Embryonic facial prominence (tissue), 1 donor: ENCODE results near the gene B4GALT2.
A peak's percentile ranks its signal among the peaks of the same experiment; 100 is the strongest.

Experiments
- DNase-seq: peaks from one replicate; pipeline ENCODE4 v3.0.0-alpha.2; 2016; ENCODE audit errors: extremely low spot score

The B4GALT2 gene

DNA sequence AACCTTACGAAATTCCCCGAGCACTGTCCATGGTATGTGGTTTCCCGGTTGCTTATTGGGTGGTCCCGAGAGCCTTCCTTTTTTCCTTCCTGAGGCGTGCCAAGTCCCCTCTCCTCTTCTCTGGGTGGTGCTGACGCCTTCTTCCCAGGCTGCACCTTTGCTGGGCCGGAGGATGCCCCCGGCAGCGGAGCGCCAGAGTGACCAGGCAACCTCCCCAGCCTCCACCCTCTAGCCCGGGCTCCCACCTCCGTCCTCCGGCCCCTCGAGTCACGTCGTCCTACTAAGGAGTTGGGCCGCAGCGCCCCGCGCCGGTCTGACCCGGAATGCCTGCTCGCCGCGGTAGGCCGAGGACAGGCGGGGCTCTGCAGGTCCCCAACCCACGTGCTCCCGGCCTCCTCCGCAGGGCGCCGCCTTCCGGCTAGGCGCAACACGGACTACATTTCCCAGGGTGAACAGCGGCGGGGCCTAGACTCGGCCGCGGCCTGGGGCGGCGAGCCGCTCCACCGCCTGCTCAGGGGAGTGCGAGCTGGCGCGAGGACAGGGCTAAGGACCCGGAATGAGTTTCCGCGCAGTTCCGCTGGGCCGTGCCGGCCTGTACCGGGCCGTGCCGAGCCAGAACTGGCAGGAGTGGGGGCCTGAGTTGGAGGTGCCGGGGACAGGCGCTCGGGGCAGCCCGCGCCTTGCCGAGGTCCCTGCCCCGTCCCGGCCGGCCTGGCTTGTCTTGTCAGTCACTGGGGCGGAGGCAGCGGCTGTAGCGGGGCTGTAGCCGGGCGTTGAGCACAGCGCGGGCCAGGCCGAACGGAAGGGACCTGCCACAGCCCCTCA lies 32.6 kb upstream of the B4GALT2 start, which contains the start of gene IPO13:
TSS of gene IPO13 (plus strand) at position 715 of the 825 bp plus-strand sequence. CDS start 651 bp downstream, outside the sequence.
- DNase-seq: peak; percentile 92

DNA sequence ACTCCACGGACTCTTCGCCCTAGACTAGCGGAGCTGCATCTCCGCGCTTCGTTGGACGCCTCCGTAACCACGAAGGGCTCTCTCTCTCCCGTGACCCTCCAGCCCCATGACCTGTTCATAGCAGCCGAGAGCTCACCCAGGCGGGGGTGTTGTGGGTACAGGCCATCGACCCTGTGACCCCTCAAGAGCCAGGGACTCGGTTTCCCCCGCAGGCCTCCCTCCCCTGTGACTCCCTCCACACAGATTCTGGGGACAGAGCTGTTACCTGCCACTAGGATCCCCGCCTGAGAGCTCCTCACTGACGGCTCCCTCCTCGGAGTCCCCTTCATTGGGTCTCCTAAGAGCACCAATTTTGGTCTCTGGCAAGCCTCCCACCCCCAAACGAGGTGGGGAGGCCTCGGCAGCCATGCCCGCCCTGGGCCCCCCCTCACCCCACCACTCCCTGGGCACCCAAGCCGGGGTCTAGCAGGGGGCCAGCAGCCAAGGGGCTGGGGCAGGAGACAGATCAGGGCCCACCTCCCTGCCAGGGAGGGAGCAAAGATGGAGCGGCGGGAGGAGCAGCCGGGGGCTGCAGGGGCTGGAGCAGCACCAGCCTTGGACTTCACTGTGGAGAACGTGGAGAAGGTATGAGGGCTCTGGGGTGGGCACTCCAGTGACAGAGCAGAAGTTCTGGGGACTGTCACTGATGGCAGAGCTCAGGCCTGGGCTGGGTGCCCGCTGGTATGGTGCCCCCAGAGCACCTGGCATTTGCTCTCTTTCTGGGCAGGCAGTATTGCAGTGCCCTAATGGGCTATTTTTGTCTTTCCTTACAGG lies 31.7 kb upstream of the B4GALT2 start:
- DNase-seq: no peak

DNA sequence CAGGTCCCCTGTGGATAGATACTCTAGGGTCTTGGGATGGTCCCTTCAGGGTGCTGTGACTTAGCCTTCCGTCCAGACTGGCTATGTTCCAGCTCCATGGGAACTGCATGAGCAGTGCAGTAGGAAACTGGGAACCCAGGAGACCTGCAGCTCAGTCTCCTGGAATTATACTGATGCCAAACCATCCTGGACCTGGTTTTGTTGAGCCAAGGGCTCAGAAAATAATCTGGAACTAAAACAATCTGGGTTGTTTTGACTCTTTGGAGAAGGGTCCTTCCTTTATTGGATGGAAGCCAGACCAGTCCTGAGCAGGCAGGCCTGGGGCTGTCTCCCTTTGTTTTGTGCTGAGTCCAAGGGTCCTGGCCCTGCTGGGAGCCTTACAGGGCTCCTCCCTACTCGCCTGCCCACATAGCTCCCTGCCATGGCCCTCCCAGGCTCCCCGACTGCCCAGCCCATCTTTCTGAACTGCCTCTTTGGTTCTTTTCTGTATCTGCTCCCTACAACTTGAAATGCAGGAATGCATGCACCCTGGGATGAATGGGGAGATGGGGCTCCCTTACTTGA lies 31.1 kb upstream of the B4GALT2 start:
- no peak for DNase-seq

DNA sequence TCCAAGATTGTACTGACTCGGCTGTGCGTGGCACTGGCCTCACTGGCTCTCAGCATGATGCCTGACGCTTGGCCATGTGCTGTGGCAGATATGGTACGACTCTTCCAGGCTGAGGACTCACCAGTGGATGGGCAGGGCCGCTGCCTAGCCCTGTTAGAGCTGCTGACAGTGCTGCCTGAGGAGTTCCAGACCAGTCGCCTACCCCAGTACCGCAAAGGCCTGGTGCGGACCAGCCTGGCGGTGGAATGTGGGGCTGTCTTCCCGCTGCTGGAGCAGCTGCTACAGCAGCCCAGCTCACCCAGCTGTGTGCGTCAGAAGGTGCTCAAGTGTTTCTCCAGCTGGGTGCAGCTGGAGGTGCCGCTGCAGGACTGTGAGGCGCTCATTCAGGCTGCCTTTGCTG lies 29.3 kb upstream of the B4GALT2 start:
- DNase-seq: no peak

DNA sequence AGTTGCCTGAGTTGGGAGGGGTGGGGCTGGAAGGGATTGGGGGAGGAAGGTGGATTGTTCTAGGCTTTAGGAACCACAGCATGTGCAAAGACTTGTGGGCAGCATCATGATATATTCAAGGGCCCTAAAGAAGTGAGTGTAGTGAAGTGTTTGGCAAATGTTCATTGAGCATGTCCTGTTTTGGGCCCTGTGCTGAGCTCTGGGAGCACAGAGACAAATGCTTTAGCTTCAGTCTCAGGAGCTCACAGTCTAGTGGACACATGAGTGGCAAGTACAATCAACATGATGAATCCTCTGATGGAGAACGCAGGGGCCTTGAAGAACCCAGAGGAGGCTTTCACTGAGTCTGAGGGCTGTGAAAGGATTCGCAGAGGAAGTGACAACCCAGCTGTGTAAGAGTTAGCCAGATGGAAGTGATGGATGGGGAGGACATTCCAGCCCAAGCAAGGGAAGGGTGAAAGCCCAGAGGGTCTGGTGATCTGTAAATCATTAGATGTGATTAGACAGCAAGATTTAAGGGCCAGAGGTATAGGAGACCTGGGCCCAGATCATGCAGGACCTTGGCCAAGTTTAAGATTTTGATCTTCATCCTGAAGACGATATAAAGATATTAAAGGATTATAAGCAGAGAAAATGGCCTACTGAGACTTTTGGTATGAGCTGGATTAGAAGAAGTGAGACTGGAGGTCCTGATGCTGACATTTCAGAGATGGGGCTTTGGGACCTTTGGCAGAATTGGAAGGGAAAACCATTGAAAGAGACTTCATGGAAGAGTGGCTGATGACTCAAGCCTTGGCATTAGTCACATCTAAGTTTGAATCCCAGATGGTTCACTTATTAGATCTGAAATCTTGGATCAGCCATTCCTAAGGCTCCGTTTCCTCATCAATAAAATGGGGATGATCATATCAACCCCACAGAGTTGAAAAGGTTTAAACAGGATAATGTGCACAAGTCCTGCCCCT lies 27.7 kb upstream of the B4GALT2 start:
- no peak for DNase-seq

DNA sequence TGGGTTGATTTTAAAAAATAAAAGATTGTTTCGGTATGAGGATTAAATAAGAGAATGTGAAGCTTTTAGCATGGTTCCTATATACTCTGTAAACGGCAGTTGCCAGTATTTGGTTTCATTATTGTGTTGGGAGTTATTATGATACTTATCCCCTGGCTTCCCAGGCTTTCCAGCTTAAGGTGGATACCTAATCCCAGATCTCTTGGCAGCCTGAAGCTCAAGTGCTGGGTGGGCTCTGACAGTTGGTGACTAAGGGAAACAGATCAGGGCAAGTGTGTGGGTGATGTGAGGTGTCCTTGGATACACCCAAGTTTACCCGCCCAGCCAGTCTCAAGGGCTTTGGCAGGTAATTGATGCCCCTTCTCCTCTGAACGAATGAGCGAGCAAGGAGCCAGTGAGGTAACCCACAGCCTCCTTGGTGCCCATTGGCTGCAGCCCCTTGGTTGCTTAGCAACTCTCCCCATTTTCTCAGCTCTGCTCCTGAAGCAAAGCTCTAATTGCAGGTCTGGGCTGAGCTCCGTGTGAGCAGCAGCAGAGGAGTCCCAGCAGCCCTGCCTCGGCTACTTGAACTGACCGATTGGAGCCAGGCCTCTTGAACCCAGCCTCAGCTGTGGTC lies 26.2 kb upstream of the B4GALT2 start:
- DNase-seq: no peak

DNA sequence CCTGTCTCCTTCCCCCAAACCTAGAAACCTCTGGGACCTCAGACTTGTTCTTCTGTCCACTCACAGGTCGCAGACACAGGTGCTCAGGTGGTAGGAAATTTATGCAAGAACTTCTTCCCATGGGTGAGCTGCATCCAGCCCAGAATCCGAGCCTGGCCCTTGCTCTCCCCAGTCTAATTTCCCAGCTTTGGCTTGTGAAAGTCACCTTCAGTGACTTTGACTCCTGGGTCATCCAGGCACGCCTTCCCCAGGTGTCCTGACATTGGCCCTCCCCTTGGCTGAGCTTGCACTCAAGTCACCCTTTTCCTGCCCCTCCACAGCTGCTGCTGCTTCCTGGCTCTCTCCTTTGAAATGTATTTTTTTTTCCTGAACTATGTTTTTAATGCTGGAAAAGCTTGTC lies 25.6 kb upstream of the B4GALT2 start:
- DNase-seq: no peak

DNA sequence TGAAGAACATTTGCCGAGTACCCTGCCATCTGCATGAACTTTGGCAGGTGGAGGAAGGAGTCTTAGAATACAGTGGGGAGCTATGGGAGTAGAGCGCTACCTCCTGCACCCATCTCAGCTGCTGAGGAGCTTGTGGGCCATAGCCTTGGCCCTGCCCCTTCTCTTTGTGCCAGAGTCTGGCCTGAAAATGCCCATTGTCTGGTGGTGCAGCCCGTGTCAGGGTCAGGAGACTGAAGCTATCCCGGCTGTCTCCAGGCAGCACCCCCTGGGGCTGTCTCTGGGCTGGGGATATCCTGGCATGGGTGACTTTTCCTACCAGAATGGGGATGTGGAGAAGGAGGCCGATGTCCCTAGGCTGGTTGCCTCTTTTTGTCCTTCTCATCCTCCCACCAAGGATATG lies 25.0 kb upstream of the B4GALT2 start:
- no peak for DNase-seq

DNA sequence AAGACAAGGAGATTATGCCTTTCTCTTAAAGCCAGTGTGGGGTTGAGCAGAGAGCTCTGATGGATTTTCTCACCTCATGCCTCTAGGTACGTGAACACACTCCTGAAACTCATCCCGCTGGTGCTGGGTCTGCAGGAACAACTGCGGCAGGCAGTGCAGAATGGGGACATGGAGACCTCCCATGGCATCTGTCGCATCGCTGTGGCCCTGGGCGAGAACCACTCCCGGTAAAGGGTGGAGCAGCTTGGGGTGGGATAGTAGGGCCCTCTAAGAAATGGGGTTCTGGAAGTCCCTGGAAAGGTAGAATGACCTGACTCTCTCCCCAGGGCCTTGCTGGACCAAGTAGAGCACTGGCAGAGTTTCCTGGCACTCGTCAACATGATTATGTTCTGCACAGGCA lies 22.8 kb upstream of the B4GALT2 start:
- DNase-seq: no peak

DNA sequence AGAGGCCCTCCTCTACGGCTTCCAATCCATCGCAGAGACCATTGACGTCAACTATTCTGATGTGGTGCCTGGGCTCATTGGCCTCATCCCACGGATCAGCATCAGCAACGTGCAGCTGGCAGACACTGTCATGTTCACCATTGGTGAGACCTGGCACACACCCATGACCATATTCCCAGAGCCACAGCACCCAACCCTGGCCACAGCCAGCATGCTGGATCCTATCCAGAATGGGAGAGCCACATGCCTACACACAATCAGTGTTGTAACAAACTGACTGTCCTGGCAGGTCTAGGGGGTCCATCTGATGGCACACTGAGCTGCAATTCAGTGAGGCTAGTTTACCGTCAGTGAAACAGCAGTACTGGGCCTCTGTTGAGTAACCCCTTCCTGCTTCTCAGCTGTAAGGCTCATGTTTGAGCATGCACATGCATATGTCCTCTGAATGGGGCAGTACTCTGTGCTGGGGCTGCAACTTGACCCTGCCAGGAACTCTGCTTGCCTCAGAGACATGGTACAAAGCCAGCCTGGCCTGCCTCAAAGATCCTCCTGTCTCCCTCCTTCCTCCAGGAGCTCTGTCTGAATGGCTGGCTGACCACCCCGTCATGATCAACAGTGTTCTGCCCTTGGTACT lies 21.5 kb upstream of the B4GALT2 start:
- no peak for DNase-seq

DNA sequence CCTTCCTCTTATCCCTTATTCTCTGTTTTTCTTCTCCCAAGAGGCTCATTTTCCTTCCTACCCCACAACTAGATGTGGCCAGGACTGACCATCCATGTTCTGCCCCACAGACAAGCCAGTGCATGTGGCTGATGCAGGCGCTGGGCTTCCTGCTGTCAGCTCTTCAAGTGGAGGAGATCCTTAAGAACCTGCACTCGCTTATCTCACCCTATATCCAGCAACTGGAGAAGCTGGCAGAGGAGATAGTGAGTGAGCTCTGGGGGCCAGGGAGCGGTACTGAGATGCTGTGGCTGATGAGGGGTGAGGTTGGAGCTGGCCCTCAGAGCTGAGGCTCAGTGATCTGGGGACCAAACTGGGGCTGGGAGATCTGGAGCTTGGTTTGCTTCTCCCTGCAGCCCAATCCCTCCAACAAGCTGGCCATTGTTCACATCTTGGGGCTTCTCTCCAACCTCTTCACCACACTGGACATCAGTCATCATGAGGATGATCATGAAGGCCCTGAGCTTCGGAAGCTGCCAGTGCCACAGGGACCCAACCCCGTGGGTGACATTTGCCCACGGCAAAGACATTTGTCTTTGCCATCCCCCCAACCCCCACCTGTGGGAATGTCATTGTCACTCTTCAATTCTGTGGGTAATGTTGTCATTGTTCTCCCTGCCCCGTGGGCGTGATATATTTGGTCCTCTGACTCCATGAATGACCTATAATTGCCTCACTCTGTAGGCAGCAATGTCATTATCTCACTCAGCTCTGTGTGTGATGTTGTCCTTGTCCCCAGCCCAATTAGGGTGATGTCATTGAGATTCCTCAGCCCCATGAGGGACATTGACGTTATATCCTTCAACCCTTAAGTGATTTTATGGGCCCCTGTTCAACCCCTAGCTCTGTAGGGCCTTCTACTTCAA lies 20.4 kb upstream of the B4GALT2 start:
- DNase-seq: no peak

DNA sequence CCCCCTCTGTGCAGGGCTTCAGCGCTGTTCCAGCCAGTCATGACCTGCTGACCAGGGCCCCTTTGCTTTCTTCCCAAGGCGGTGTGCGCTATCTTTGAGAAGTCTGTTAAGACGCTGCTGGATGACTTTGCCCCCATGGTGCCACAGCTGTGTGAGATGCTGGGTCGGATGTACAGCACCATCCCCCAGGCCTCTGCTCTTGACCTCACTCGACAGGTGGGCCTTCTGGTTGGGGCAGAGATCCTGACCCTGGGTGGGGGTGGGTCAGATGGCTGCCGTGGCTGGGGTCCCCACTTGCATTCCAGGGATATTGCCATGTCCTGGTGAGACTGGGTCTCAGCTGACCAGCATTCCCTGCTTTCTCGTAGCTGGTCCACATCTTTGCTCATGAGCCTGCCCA lies 18.2 kb upstream of the B4GALT2 start:
- no peak for DNase-seq

DNA sequence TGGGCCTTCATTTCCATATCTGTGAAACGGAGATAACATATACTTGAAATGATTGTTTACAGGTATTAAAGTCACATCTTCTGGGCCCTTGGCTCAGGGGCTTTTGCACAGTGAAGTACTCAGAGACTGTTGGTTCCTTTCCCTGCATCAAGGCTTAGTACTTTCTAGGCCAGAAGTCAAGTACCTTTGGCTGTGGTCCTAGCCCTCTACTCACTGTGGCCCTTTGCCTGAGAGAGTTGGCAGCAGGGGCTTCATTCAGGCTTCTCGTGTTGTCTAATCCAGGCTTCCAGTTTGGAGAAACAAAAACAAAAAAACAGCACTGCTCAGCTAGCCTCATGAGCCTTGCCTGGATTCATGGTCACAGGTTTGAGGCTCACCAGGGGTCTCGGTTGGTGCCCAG lies 17.3 kb upstream of the B4GALT2 start:
- DNase-seq: no peak

DNA sequence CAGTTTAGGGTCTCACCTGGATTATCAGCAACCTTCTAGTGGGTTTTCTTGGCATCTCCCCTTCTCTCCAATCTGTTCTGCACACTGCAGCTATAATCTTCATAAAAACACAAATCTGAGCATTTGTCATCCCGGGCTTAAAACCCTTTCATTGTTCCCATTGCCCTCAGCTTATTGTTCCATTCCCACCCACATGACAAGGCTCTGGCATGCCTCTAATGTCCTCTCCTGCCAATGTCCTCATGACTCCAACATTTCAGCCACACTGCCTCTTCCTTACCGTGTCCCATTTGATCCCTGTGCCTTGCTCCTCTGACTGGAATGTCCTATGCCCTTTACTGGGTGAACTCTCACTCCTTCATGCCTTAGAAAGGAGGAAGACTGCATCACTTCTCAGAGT lies 16.7 kb upstream of the B4GALT2 start:
- DNase-seq: no peak

DNA sequence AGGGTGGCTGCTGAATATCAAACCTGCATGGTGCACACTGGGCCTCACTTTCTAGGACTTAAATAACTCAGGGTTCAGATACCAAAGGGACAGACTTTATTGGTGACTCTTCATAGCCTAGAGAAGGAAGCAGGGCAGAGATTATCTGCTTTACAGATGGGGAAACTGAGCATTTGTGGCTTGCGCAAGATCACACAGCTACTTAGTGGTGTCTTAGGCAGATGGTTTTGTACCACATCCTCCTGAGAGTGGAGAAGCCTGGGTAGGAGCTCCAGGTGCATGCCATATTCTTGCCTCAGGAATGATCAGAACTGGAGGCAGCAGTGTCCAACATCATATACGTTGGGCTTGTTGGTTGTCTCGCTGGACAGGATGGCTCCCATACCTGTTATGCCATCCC lies 16.0 kb upstream of the B4GALT2 start:
- DNase-seq: no peak

DNA sequence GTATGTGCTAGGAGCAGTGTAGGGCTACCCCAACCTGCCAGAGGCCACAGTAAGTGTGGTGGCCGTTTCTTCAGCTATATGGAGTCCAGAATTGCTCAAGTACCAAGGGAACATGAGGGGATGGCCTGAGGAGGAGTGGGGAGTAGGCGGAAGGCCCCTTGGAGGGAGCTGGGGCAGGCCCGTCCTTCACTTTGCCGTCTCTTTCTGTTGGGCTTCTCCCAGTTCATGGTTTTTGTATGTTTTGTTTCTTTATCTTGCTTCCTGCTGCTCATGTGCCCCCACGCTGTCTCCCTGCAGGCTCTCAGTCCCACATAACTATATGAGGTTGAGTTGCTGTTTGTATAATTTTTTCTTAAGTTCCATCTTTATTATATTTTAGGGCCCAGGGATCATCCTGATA lies 15.1 kb upstream of the B4GALT2 start:
- no peak for DNase-seq

DNA sequence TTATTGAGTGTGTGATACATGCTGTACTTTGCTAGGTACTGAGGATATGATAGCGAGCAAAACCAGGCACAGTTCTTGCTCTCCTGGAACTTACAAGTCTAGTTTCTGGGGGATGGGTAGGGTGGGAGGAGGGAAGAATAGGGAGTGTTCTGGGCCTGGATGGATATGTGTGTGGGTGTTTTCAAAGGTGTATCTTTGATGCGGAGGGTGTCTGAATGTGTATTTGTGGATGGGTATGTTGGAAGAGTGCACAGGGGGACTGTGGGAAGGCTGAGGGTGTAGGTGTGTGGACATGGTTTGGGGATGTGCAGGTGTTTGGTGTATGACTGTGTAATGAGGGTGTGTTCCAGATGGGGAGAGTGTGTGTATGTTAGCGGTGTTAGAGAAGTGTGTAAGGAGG lies 13.7 kb upstream of the B4GALT2 start:
- DNase-seq: no peak

DNA sequence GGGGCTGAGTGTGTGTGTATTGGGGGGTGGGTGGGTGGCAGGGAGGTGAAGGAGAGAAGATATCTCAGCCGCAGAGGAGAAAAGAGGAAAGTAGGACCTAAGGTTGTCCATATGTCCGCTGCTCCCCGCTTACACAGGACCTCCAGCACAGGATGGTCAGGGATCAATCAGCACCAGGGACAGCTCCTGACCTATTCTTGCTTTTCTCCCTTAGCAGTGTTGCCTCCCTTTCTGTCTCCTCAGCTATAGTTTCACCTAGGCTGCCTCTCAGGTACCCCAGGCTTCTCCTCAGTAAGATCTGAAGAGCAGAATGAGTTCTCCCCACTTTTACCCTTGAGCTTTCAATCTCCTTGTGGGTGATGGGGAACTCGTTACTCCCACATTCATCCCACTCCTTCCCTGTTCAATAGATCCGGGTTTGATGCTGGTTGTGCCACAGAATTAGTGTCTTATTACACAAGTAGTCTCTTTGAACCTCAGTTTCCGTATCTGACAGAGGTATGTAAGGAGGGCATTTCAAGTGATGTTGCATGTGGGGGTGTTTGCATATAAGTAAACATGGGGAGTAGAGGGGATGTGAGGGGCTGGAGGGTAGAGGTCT lies 10.6 kb upstream of the B4GALT2 start:
- no peak for DNase-seq

DNA sequence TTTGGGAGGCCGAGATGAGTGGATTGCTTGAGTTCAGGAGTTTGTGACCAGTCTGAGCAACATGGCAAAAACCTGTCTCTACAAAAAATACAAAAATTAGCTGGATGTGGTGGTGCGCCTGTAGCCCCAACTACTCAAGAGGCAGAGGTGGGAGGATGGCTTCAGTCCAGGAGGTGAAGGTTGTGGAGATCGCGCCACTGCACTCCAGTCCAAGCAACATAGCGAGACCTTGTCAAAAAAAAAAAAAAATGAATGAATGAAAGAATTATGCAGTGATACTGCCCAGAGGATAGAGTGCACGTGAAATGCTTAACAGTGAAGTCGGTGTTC lies 9.6 kb upstream of the B4GALT2 start:
- DNase-seq: no peak
